Activated CD8-positive, alpha-beta T cell treated with anti-CD3 and anti-CD28 coated beads, Interleukin-2, amount 10 ng/mL, durations not matched to agents 7 days and 5 days (primary cell): ENCODE results near the gene CACNB2. TPM values are rescaled to one million over a fixed set of nuclear protein-coding genes. Genes with fewer than 3 reads are reported as not detected.

Experiments
- ATAC-seq: fragments of 150-1000 bp; cut with Tn5 transposase; one replicate; pipeline ENCODE4 v1.10.0; 2021; ENCODE audit warnings: moderate library complexity
- CTCF ChIA-PET: fragments of 350-600 bp; sonication (Branson Sonifier 250); formaldehyde crosslinking; loops from one replicate; lab custom pipeline; 2021; ENCODE audit warnings: antibody characterized with exemption; lab: Charles Lee
- POLR2A ChIA-PET: fragments of 350-600 bp; sonication (Branson Sonifier 250); formaldehyde crosslinking; loops from one replicate; lab custom pipeline; 2021; ENCODE audit warnings: antibody characterized with exemption; lab: Charles Lee
- DNase-seq: peaks from one replicate; pipeline ENCODE4 v3.0.0-alpha.2; 2020
- H3K27ac Mint-ChIP-seq: one replicate; pipeline ENCODE4 v1.8.0; 2021; ENCODE audit warnings: mild to moderate bottlenecking, mixed read lengths
- H3K27me3 Mint-ChIP-seq: one replicate; pipeline ENCODE4 v1.8.0; 2021; ENCODE audit warnings: low read depth, mixed read lengths
- H3K36me3 Mint-ChIP-seq: one replicate; pipeline ENCODE4 v1.8.0; 2021; ENCODE audit warnings: low read depth, mixed read lengths
- H3K4me1 Mint-ChIP-seq: one replicate; pipeline ENCODE4 v1.8.0; 2021; ENCODE audit warnings: low read depth, mixed read lengths
- H3K4me3 Mint-ChIP-seq: one replicate; pipeline ENCODE4 v1.8.0; 2021; ENCODE audit warnings: mild to moderate bottlenecking, mixed read lengths
- H3K9me3 Mint-ChIP-seq: one replicate; pipeline ENCODE4 v1.8.0; 2022; ENCODE audit warnings: mixed read lengths; ENCODE audit not compliant: insufficient read depth
- total RNA-seq, 2 experiments: library from RNA; stranded (reverse); gene quantifications; one replicate each; pipeline ENCODE4 v1.2.3, GENCODE V29; 2021

The CACNB2 gene
- total RNA-seq, 2 experiments from 2014 or later, result not detected

DNA sequence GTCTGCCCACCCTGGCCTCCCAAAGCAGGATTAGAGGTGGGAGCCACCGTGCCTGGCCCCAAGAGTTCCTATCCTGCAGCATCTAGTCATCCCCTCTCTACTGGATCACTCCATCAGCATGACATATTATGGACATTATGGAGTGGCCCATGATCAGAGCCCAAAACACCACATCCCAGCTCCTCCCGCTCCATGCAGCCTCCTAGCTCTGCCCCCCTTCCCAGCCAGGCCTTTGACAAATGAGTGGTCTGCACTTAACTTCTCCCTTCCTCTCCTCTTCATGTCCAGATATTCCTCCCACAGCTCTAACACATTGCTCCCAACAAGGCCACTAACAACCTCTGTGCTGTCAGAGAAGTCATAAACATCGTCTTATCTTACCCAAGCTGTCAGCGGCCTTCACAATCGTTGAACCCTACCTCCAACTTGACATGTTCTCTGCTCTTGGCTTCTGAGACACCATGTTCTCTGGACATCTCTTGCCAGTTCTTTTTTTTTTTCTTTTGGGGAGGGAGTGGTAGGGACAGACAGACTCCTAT lies 323.5 kb downstream of the CACNB2 start:
- no peaks in the 10 kb centered on the region for H3K9me3 Mint-ChIP-seq
- no peak for DNase-seq
- no peaks in the 10 kb centered on the region for H3K4me1 Mint-ChIP-seq
- POLR2A ChIA-PET, result no interaction called here
- no peaks in the 10 kb centered on the region for H3K36me3 Mint-ChIP-seq
- no peak for ATAC-seq
- H3K4me3 Mint-ChIP-seq, result no peak overlapping the region
- CTCF ChIA-PET, result no interaction called here
- no peak overlapping the region for H3K27ac Mint-ChIP-seq
- no peaks in the 10 kb centered on the region for H3K27me3 Mint-ChIP-seq

DNA sequence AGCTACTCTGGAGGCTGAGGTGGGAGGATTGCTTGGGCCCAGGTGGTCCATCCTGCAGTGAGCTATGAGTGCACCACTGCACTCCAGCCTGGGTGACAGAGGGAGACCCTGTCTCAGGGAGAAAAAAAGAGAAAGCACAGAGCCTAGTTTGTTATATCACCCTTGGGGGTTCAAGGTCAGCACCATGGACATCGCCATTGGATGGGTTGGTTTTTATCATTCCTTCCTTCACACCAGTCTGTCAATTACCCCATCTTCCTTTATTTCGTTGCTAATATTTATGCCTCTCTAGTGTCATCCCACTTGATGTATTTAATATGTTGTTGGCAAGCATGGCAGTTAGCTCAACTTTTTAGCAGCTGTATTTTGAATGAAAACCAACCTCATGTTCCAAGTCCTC lies 328.9 kb downstream of the CACNB2 start:
- ATAC-seq, result no peak
- DNase-seq, result no peak
- no peak overlapping the region for H3K4me3 Mint-ChIP-seq
- H3K27me3 Mint-ChIP-seq, result no peaks in the 10 kb centered on the region
- H3K9me3 Mint-ChIP-seq, result no peaks in the 10 kb centered on the region
- peaks cover 3% of the 10 kb centered on the region for H3K4me1 Mint-ChIP-seq
- CTCF ChIA-PET, result no interaction called here
- H3K36me3 Mint-ChIP-seq, result no peaks in the 10 kb centered on the region
- POLR2A ChIA-PET, result no interaction called here
- H3K27ac Mint-ChIP-seq, result no peak overlapping the region

DNA sequence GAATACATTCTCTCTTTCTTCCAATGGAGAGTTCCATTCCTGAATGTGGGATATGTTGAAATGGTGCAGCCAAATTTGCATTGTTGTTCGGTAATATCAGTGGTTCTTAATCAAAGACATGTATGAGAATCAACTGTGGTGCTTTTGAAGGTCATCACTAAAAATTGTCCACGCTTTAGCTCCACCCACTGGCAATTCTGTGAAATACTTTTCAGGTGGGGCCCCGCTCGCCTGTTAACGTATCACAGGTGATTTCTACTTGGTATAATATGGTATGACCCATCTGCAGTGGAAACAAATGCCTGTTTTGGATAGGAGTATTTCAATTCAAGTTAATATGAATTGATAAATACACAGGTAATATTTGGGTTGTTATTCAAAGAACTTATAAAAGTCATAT lies 332.8 kb downstream of the CACNB2 start:
- CTCF ChIA-PET, result no interaction called here
- H3K4me1 Mint-ChIP-seq, result peaks cover 3% of the 10 kb centered on the region
- no peaks in the 10 kb centered on the region for H3K36me3 Mint-ChIP-seq
- no peaks in the 10 kb centered on the region for H3K9me3 Mint-ChIP-seq
- H3K27ac Mint-ChIP-seq, result no peak overlapping the region
- POLR2A ChIA-PET, result no interaction called here
- no peaks in the 10 kb centered on the region for H3K27me3 Mint-ChIP-seq
- DNase-seq (no peak), ATAC-seq (no peak)
- H3K4me3 Mint-ChIP-seq, result no peak overlapping the region

DNA sequence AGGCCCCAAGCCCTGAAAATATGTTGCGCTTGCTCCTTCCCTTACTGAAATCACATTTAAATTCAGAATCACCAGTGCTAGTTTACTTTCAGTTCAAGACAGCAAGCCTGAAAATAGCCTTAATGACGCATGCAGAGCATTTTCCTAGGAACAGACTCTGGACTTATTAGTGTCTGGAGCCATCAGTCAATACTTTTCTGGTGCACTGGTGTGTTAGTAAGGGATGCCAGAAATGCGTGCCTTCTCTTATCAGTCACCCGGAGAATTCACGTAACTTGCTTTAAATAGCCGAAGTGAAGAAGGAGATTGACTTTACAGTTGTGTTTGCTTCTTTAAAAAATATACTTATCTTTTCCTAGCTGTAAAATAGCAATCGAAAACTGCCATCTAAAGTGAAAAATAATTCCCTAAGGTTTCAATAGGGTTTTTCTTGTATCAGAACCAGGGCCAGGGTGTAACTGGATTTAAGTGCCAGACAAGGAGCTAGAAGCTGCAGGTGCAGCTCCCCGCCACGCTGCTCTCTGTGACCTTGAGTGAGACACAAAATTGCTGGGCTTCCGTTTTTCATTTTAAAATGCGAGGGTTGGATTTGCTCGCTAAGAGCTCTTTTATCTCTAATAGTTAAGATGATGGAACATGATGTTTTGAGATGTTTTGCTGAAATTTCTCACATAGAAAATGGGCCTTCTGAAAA lies 333.3 kb downstream of the CACNB2 start:
- no peak for DNase-seq
- Mint-ChIP-seq H3K9me3 (no peaks in the 10 kb centered on the region), H3K36me3 (no peaks in the 10 kb centered on the region), H3K4me3 (no peak overlapping the region), H3K27me3 (no peaks in the 10 kb centered on the region), H3K27ac (no peak overlapping the region), H3K4me1 (peaks cover 3% of the 10 kb centered on the region)
- no peak for ATAC-seq
- POLR2A ChIA-PET, result no interaction called here
- CTCF ChIA-PET, result no interaction called here

DNA sequence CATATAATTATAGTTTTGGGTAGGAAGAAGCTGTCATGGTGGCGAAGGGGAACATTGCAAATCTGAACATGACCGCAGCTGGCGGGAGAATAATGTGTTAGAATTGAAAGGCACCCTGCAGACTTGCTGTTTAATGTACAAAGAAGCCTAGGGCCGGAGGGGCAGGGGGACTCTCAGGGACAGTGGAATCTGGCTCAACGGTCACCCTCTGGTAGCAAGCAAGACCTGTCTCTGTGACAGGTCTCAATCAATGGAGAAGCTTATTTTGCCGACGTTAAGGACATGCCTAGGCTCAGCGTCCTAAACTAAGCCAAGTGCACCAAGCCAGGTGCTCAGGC lies 333.9 kb downstream of the CACNB2 start:
- H3K4me1 Mint-ChIP-seq, result peaks cover 3% of the 10 kb centered on the region
- H3K4me3 Mint-ChIP-seq, result no peak overlapping the region
- H3K9me3 Mint-ChIP-seq, result no peaks in the 10 kb centered on the region
- ATAC-seq (no peak), DNase-seq (no peak)
- H3K27me3 Mint-ChIP-seq, result no peaks in the 10 kb centered on the region
- ChIA-PET POLR2A (no interaction called here), CTCF (no interaction called here)
- no peak overlapping the region for H3K27ac Mint-ChIP-seq
- H3K36me3 Mint-ChIP-seq, result no peaks in the 10 kb centered on the region

DNA sequence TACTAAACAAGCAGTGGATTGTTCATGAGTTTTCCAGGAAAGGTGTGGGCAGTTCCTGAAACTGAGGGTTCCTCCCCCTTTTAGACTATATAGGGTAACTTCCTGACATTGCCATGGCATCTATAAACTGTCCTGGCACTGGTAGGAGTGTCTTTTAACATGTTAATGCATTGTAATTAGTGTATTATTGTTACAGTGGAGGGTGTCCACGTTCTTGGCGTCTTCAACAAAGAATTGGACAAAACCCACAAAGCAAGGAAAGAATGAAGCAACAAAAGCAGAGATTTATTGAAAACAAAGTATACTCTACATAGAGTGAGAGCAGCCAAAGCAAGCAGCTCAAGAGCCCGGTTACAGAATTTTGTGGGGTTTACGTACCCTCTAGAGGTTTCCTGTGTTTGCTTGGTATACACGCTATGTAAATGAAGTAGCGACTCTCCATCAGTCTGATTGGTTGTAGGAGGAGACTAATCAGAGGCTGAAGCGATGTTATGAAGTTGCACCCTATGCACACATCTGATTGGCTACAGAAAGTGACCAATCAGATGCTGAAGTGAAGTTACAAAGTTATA lies 335.9 kb downstream of the CACNB2 start:
- H3K27me3 Mint-ChIP-seq, result no peaks in the 10 kb centered on the region
- H3K4me1 Mint-ChIP-seq, result peaks cover 3% of the 10 kb centered on the region
- no peaks in the 10 kb centered on the region for H3K36me3 Mint-ChIP-seq
- POLR2A ChIA-PET, result no interaction called here
- no peaks in the 10 kb centered on the region for H3K9me3 Mint-ChIP-seq
- CTCF ChIA-PET, result no interaction called here
- no peak overlapping the region for H3K27ac Mint-ChIP-seq
- DNase-seq, result no peak
- no peak overlapping the region for H3K4me3 Mint-ChIP-seq
- no peak for ATAC-seq

DNA sequence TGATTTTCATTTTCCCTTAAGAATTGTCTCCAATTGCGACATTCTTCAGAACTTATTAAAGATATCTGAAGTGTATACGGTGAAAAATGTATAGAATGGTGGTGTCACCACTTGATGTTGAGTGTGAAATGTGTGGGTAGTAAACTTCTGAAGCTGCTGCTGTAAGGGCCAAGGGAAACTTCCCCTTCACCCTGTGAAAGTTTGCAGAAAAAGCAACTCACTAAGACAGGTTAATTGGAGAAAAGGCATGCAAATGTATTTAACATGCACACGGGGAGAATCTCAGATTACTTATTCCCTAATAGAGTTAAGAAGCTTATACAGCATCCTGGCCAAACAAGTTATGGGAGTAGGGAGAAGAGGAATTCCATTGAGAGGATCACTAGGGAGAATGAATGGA lies 338.1 kb downstream of the CACNB2 start:
- no peak overlapping the region for H3K27ac Mint-ChIP-seq
- DNase-seq (no peak), ATAC-seq (no peak)
- POLR2A ChIA-PET, result no interaction called here
- no peak overlapping the region for H3K4me3 Mint-ChIP-seq
- no peaks in the 10 kb centered on the region for H3K27me3 Mint-ChIP-seq
- no peaks in the 10 kb centered on the region for H3K4me1 Mint-ChIP-seq
- CTCF ChIA-PET, result no interaction called here
- H3K9me3 Mint-ChIP-seq, result no peaks in the 10 kb centered on the region
- no peaks in the 10 kb centered on the region for H3K36me3 Mint-ChIP-seq

DNA sequence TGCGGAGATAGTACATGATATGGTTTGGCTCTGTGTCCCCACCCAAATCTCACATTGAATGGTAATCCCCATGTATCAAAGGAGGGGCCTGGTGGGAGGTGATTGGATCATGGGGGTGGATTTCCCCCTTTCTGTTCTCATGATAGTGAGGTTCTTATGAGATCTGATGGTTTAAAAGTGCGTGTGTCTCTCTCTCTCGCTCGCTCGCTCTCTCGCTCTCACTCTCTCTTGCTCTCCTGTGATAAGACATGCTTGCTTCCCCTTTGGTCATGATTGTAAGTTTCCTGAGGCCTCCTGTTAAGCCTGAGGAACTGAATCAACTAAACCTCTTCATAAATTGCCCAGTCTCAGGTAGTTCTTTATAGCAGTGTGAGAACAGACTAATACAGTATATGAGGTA lies 339.3 kb downstream of the CACNB2 start:
- CTCF ChIA-PET, result no interaction called here
- Mint-ChIP-seq H3K9me3 (no peaks in the 10 kb centered on the region), H3K36me3 (no peaks in the 10 kb centered on the region)

DNA sequence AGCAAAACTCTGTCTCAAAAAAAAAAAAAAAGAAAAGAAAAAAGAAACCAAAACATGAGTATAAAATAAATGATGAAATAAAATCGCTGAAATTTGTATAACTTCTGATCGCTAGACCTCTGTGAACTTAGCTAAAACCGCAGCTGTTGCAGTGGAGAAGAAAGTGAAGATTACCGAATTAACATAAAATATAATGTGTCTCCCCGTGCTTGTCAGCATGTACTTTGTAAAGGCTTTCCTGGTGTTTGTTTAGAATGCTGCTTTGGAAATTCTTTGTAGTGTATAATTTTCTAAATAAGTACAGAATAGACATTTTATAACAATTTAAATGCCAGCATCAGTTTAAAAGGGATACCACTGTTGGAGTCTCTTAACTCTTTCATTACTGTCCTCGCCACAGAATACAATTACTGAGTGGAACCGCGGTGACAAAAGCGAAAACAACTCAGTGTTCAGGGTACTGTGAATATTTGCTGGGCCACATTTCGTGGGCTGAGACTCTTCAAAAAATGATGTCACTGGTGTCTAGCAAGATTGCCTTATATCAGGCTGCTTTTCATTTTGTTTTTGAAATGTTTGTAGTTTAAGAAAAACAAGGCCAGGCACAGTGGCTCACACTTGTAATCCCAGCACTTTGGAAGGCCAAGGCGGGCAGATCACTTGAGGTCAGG lies 343.4 kb downstream of the CACNB2 start:
- H3K9me3 Mint-ChIP-seq, result no peaks in the 10 kb centered on the region
- POLR2A ChIA-PET, result no interaction called here
- H3K36me3 Mint-ChIP-seq, result no peaks in the 10 kb centered on the region

More for the DNA sequence above, 339.3 kb downstream of the CACNB2 start:
- DNase-seq, result no peak
- POLR2A ChIA-PET, result no interaction called here
- Mint-ChIP-seq H3K27me3 (no peaks in the 10 kb centered on the region), H3K27ac (no peak overlapping the region), H3K4me1 (no peaks in the 10 kb centered on the region), H3K4me3 (no peak overlapping the region)
- no peak for ATAC-seq

DNA sequence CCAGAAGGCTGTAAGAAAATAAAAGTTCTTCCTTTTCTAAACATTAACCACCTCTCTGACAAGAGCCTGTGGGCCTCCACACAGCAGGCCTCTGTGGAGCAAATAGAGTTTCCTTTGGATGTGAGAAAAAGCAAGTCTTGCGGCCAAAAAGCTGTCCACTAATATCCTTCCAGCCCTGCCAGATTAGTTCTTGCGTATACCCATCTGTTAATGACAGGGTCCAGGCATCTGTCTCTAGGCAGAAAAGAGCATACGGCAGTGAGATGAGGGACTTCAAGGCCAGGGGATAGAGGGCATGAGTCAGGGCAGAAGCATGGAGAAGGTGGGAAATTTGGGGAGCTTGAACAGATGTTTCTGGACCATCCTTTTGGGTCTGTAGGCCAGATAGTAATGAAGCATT lies 346.2 kb downstream of the CACNB2 start:
- no peaks in the 10 kb centered on the region for H3K36me3 Mint-ChIP-seq
- no peaks in the 10 kb centered on the region for H3K4me1 Mint-ChIP-seq
- no peak overlapping the region for H3K4me3 Mint-ChIP-seq
- H3K9me3 Mint-ChIP-seq, result no peaks in the 10 kb centered on the region
- ChIA-PET POLR2A (no interaction called here), CTCF (no interaction called here)
- DNase-seq, result no peak
- no peak overlapping the region for H3K27ac Mint-ChIP-seq
- ATAC-seq, result no peak
- no peaks in the 10 kb centered on the region for H3K27me3 Mint-ChIP-seq

More for the DNA sequence above, 343.4 kb downstream of the CACNB2 start:
- Mint-ChIP-seq H3K4me1 (no peaks in the 10 kb centered on the region), H3K27me3 (no peaks in the 10 kb centered on the region), H3K4me3 (no peak overlapping the region), H3K27ac (no peak overlapping the region)
- no peak for ATAC-seq
- CTCF ChIA-PET, result no interaction called here
- no peak for DNase-seq

DNA sequence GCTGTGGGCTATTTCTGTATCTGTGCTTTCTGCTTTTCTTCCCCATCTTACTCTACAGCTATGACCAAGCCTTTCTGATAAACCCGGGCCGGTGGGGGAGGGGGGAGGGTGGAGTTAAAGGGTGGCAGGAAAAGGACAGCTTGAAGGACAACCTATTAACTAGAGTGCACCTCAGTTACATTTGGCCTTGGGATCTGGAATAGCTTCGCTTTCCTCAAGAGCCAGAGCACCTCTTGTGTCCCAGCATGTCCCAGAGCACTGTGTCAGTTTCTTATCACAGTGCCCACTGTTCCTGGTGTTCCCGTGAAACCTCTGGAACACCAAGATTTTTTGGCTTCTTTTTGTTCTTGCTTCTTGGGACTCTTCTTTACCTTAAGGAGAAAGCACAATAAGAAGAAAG lies 350.5 kb downstream of the CACNB2 start:
- ATAC-seq (no peak), DNase-seq (no peak)
- no peaks in the 10 kb centered on the region for H3K36me3 Mint-ChIP-seq
- no peak overlapping the region for H3K4me3 Mint-ChIP-seq
- CTCF ChIA-PET, result no interaction called here
- H3K9me3 Mint-ChIP-seq, result no peaks in the 10 kb centered on the region
- no peak overlapping the region for H3K27ac Mint-ChIP-seq
- no peaks in the 10 kb centered on the region for H3K4me1 Mint-ChIP-seq
- H3K27me3 Mint-ChIP-seq, result no peaks in the 10 kb centered on the region
- POLR2A ChIA-PET, result no interaction called here

DNA sequence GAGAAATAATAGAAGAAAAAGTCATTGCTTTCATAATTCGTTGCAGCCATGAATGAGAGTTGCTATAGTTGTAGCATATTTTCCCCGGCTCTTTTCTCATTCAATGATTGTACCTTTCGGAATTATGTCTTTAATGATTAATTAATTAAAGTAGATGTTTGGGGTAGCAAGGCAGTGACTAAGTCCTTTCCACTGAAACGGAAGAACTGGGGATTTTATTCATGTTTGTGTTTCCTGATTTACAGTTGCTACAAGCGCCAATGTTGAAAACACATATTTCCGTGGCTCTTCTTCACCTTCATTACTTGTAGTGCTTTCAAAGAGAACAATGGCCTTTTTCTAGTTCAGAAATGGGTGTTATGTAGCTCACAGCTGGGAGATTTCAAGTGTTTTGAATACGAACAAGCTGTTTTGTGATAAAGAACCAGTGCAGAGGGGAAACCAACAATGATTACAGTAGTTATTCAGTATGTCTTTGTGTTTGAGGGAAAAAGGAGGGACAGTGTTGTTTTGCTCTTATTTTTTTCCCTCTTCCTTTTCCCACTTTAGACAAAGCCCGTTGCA lies 357.7 kb downstream of the CACNB2 start:
- DNase-seq (no peak), ATAC-seq (no peak)
- Mint-ChIP-seq H3K4me3 (no peak overlapping the region), H3K27ac (no peak overlapping the region), H3K36me3 (no peaks in the 10 kb centered on the region), H3K4me1 (no peaks in the 10 kb centered on the region), H3K27me3 (no peaks in the 10 kb centered on the region), H3K9me3 (no peaks in the 10 kb centered on the region)
- POLR2A ChIA-PET, result no interaction called here
- CTCF ChIA-PET, result no interaction called here
